Esophagus squamous epithelium (tissue), 5 donors: Measurements from ENCODE around the gene FZR1. TPM values are rescaled to one million over a fixed set of nuclear protein-coding genes. Genes with fewer than 3 reads are reported as not detected.

Source experiments
- DNase-seq: peaks from one replicate; lab custom pipeline; 2025; lab: John Stamatoyannopoulos, UW
- H3K27ac ChIP-seq, 4 donors: fragments of 200-600 bp; sonication (generic); one replicate each; pipeline ENCODE4 v1.5.1; 2016 to 2019; ENCODE audit warnings: mild to moderate bottlenecking in 1 of 4
- H3K27me3 ChIP-seq, 4 donors: fragments of 200-600 bp; sonication (generic); 1 replicate in 3 of 4; 2 replicates in 1 of 4; pipeline versions ENCODE4 v1.5.1 to v1.6.0; 2017 to 2021; ENCODE audit warnings: antibody characterized with exemption in 1 of 4
- H3K36me3 ChIP-seq, 3 donors: fragments of 200-600 bp; sonication (generic); one replicate each; pipeline ENCODE4 v1.5.1; 2016 to 2019
- H3K4me1 ChIP-seq, 3 donors: fragments of 200-600 bp; sonication (generic); one replicate each; pipeline ENCODE4 v1.5.1; 2017 to 2019
- H3K4me3 ChIP-seq, 4 donors: fragments of 200-600 bp; sonication (generic); 1 replicate in 3 of 4; 2 replicates in 1 of 4; pipeline ENCODE4 v1.5.1; 2016 to 2019; ENCODE audit warnings: mild to moderate bottlenecking in 2 of 4, moderate library complexity in 1 of 4
- H3K9me3 ChIP-seq, 3 donors: fragments of 200-600 bp; sonication (generic); one replicate each; pipeline ENCODE4 v1.5.1; 2016 to 2019
- POLR2A ChIP-seq, 4 donors: fragments of 450-650 bp; IDR thresholded peaks; one replicate each; pipeline ENCODE4 v1.6.1; 2017; ENCODE audit warnings: antibody characterized with exemption in 4 of 4, mild to moderate bottlenecking in 4 of 4, moderate library complexity in 3 of 4
- WGBS, 2 donors: methylation state at CpG; one replicate each; pipeline ENCODE4 v1.1.5; 2018; 5-methylcytosine and 5-hydroxymethylcytosine counted together
- intact Hi-C: fragments of 100-400 bp; cut with DNase I; formaldehyde crosslinking; loops from one replicate; pipeline ENCODE4 v1.15.0; 2022
- total RNA-seq, 4 donors: library from RNA; depleted of rRNA; stranded (reverse); fragments of >200 nt; gene quantifications; one replicate each; pipeline ENCODE4 v1.1.0, GENCODE V29; 2016
- TF ChIP-seq, protein P1 (sequence below), 6 experiments: fragments of 450-650 bp in 4 of 6; fragments of 200-600 bp in 2 of 6; sonication (generic) in 2 of 6; IDR thresholded peaks; one replicate each; pipeline ENCODE4 v1.5.1; 2016 to 2019; ENCODE audit warnings: antibody characterized with exemption in 6 of 6, mild to moderate bottlenecking in 4 of 6, moderate library complexity in 4 of 6
- donor health status: DM: yes; HTN: yes; CAD: no.

FZR1 gene
- total RNA-seq, 4 donors from 2014 or later: 26.5 to 46.8 (median 27.2) TPM

DNA sequence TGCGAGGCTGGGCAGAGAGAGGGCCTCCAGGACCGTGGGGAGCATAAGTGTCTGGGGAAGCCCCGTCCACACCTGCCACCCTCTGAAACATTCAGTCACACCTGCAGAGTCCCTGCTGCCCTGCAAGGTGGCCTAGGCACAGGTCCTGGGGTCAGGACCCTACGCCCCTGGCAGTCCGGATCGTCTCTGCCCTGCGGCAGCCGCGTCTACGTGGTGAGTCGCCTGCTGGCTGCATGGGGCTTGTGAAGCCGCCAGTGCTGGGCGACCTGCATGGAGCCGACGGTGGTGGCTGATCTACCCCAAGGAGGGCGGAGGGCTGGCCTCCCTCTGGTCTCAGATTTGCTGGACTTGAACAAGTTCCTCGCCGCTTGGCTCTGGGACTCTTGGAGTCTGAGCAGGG is 13.0 kb downstream of the FZR1 start:
- intact Hi-C loops: no loop called here
- Histone ChIP-seq H3K4me1 (peaks cover 7 to 85% (median 17%) of the 10 kb centered on the region in 3 donors), H3K9me3 (no peaks in the 10 kb centered on the region), H3K36me3 (peaks cover 5 to 58% (median 12%) of the 10 kb centered on the region in 3 donors), H3K27me3 (no peaks in the 10 kb centered on the region), H3K27ac (no peak overlapping the region), H3K4me3 (no peak overlapping the region)
- no peak for DNase-seq
- no peak for TF ChIP-seq POLR2A (IDR thresholded peaks at IDR 0.05)
- TF ChIP-seq, protein P1, sequence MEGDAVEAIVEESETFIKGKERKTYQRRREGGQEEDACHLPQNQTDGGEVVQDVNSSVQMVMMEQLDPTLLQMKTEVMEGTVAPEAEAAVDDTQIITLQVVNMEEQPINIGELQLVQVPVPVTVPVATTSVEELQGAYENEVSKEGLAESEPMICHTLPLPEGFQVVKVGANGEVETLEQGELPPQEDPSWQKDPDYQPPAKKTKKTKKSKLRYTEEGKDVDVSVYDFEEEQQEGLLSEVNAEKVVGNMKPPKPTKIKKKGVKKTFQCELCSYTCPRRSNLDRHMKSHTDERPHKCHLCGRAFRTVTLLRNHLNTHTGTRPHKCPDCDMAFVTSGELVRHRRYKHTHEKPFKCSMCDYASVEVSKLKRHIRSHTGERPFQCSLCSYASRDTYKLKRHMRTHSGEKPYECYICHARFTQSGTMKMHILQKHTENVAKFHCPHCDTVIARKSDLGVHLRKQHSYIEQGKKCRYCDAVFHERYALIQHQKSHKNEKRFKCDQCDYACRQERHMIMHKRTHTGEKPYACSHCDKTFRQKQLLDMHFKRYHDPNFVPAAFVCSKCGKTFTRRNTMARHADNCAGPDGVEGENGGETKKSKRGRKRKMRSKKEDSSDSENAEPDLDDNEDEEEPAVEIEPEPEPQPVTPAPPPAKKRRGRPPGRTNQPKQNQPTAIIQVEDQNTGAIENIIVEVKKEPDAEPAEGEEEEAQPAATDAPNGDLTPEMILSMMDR (IDR thresholded peaks at IDR 0.05): no peak
- WGBS, 2 donors: 80 to 100% methylated on average over 3 to 14 of the region's 18 CpGs

- H3K27me3 ChIP-seq: no peaks in the 10 kb centered on the region
- TF ChIP-seq POLR2A (IDR thresholded peaks at IDR 0.05): peak in 2 of 4 donors; percentile 28 to 47
- TF ChIP-seq, protein P1 (IDR thresholded peaks at IDR 0.05): peak in 2 of 6 experiments; percentile 17 to 27
- WGBS, 2 donors: 34 to 90% methylated on average over 3 to 11 of the region's 37 CpGs
- peaks cover 7 to 73% (median 17%) of the 10 kb centered on the region in 3 donors for H3K4me1 ChIP-seq
- DNase-seq: no peak
- H3K4me3 ChIP-seq: no peak overlapping the region
- peaks cover 15 to 69% (median 21%) of the 10 kb centered on the region in 3 donors for H3K36me3 ChIP-seq
- no peaks in the 10 kb centered on the region for H3K9me3 ChIP-seq
- intact Hi-C loops: no loop called here
- peak overlapping the region; percentile 73 to 86 (median 82) for H3K27ac ChIP-seq
Observed at GRCh38 chr19:3520166-3521103, 14.3 kb downstream of the FZR1 start.

GRCh38 chr19:3521104-3521445 is 15.0 kb downstream of the FZR1 start:
- Histone ChIP-seq H3K4me3 (no peak overlapping the region), H3K27me3 (no peaks in the 10 kb centered on the region), H3K36me3 (peaks cover 17 to 75% (median 25%) of the 10 kb centered on the region in 3 donors), H3K9me3 (no peaks in the 10 kb centered on the region), H3K4me1 (peaks cover 7 to 67% (median 16%) of the 10 kb centered on the region in 3 donors), H3K27ac (peak overlapping the region; percentile 73 to 86 (median 82))
- intact Hi-C loops: no loop called here
- 33 to 45% methylated on average over 5 to 7 of the region's 7 CpGs for WGBS, 2 donors
- no peak for TF ChIP-seq POLR2A (IDR thresholded peaks at IDR 0.05)
- TF ChIP-seq, protein P1 (IDR thresholded peaks at IDR 0.05): no peak
- no peak for DNase-seq

- H3K4me3 ChIP-seq: no peak overlapping the region
- H3K4me1 ChIP-seq: peaks cover 7 to 51% (median 7%) of the 10 kb centered on the region in 3 donors
- H3K27me3 ChIP-seq: no peaks in the 10 kb centered on the region
- WGBS, 2 donors: 99% methylated on average over 14 of the region's 40 CpGs; no CpG with 5 or more reads in 1 of the 2 donors
- intact Hi-C loops: no loop called here
- H3K9me3 ChIP-seq: no peaks in the 10 kb centered on the region
- no peak for DNase-seq
- H3K27ac ChIP-seq: peak overlapping the region in 1 of 4 donors; percentile 86
- peaks cover 32 to 85% (median 39%) of the 10 kb centered on the region in 3 donors for H3K36me3 ChIP-seq
- TF ChIP-seq POLR2A (IDR thresholded peaks at IDR 0.05): no peak
- TF ChIP-seq, protein P1 (IDR thresholded peaks at IDR 0.05): no peak
Observed at GRCh38 chr19:3522421-3523360, 16.6 kb downstream of the FZR1 start.
